GM18507 (cell line): ENCODE measurements around the gene CLASP1.
"Not testable (repeated sequence)": the region's sequence is repeated elsewhere in the genome, so short reads cannot be mapped to it uniquely, and the experiment has no call there.

Source experiments
- DNase-seq: peaks from one replicate; pipeline ENCODE4 v3.0.0; 2011; ENCODE audit warnings: low read depth; ENCODE audit not compliant: insufficient read length; ENCODE audit errors: extremely low spot score
- FAIRE-seq: peaks from 2 replicates; lab custom pipeline; 2011; peaks lifted over from hg19 to GRCh38; lab: Jason Lieb, UNC

The CLASP1 gene

DNA sequence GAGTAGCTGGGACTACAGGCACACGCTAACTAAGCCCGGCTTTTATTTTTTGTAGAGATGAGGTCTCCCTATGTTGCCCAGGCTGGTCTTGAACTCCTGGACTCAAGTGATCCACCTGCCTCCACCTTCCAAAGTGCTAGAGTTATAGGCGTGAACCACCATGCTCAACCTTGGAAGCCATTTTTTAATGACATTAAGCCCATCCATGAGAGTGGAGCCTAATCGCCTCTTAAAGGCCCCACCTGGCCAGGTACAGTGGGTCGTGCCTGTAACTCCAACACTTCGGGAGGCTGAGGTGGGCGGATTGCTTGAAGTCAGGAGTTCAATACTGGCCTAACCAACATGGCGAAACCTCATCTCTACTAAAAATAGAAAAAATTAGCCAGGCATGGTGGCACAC lies 322.6 kb downstream of the CLASP1 start:
- no peak for FAIRE-seq

DNA sequence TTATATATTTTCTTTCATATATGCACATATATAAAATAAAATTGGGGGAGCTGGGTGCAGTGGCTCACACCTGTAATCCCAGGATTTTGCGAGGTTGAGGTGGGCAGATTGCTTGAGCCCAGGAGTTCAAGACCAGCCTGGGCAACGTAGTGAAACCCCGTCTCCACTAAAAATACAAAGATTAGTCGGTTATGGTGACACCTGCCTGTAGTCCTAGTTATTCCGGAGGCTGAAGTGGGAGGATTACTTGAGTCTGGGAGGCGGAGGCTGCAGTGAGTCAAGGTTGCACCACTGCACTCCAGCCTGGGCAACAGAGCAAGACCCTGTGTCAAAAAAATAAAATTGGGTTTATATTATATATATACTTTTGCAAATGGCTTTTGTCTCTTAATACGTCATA lies 324.7 kb downstream of the CLASP1 start:
- DNase-seq: no peak
- FAIRE-seq: no peak

More for the DNA sequence above, 322.6 kb downstream of the CLASP1 start:
- no peak for DNase-seq

DNA sequence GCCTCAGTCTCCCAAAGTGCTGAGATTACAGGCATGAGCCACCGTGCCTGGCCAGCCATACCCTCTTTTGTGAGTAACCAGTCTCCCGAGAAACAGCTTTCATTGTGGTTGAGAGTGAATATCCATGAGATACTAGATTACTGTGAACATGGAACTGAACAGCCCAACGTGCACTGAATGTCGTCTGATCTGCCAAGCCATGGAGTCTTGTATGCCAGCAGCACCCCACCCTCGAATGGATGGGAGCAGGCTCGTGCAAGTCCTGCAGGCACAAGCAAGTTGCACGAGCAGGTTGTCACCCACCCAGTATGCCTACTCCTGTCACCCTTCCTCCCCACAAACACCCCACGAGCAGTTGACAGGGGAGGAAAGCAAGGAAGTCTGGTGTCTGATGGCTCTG lies 327.8 kb downstream of the CLASP1 start:
- DNase-seq: no peak
- no peak for FAIRE-seq

DNA sequence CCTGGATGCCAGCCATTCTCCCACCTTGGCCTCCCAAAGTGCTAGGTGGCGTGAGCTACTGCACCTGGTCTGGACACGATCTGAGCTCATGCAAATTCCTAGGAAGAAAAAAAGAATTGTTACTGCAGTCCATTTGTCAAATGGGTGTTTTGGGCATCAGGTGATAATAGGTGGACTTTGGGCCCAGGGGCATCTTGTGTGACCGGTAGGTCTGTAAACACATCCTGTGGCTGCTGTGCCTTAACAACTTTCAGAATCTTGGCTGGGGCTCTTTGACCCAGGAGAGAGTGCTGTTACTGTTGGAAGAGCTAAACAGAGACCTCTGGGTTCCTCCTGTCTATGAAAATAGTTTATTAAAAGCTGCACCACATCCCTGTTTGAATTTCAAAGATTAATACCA lies 329.3 kb downstream of the CLASP1 start:
- FAIRE-seq: no peak

GRCh38 chr2:121316986-121317385 lies 332.3 kb downstream of the CLASP1 start:
- FAIRE-seq: no peak

More for the DNA sequence above, 329.3 kb downstream of the CLASP1 start:
- DNase-seq: no peak

DNA sequence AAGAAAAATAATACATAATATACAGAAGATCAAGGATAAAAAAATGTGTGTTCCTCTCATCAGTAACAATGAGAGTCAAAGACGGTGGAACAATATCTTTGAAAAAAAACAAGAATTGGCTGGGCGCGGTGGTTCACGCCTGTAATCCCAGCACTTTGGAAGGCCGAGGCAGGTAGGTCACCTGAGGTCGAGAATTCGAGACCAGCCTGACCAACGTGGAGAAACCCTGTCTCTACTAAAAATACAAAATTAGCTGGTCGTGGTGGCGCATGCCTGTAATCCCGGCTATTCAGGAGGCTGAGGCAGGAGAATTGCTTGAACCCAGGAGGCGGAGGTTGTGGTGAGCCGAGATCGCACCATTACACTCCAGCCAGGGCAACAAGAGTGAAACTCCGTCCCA lies 335.6 kb downstream of the CLASP1 start:
- FAIRE-seq, DNase-seq: not testable (repeated sequence)

More at GRCh38 chr2:121316986-121317385, 332.3 kb downstream of the CLASP1 start:
- DNase-seq: no peak

GRCh38 chr2:121309801-121310200 lies 339.5 kb downstream of the CLASP1 start:
- FAIRE-seq: peak; percentile 33
- no peak for DNase-seq

DNA sequence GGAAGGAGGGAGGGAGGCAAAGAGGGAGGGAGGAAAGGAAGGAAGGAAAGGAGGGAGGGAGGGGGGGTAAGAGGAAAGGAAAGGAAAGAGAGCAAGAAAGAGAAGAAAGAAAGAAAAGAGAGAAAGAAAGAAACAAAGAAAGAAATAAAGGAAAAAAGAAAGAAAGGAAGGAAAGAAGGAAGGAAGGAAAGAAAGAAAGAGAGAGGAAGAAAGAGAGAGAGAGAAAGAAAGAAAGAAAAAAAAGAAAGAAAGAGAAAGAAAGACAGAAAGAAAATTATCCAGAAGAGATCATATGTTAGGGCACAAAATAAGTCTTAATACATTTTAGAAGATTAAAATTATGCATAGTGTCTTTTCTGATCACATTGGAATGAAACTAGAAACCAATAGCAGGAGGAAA lies 339.9 kb downstream of the CLASP1 start:
- FAIRE-seq (no peak), DNase-seq (no peak)

- FAIRE-seq: no peak
- DNase-seq: no peak
Observed at GRCh38 chr2:121307048-121307447, 342.2 kb downstream of the CLASP1 start.

DNA sequence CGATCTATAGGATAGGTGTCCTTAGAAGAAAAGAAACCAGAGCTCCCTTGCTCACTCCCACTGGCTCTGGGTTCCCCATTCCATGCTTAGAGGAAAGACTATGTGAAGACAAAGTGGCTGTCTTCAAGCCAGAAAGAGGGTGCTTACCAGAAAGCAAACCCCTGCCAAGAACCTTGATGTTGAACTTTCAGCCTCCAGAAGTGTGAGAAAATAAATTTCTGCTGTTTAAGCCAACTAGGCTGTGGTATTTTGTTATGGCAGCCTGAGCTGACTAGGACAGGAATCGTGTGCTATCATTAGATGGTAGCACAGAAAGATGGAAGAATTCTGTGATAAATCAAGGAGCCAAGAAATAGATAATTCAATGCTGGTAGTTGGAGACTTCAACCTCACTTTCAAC lies 344.3 kb downstream of the CLASP1 start:
- FAIRE-seq (no peak), DNase-seq (no peak)

DNA sequence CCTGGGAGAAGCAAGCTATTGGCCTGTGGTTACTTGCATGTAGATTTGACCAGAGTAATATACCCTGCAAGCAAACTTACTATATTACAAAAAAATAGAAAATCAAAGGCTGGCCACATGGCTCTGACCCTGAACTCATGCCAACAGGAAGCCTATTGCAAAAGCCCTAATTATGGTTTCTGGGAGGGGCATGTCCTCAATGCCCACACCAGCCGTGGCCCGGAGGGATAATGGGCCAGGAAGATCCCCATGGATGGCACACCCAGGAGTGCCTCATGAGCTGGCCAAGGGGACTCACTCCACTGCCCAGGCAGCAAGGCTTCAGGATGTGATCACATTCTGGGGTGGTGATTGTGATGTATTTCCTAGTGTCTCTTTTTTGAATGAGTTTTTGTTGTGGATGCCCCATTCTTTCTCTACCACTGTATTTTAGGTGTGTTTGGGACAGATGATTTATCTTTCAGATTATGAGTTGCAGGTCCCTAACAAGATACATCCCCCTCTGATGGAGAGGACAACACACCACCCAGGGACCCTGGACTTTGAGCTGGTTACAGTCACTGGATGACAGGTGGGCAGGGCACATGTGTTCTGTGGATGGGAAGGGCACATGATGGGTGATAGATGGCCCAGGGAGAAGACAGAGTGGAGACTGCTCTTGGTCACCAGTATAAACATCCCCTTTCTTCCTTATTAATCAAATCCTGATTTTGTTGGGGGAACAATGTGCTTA lies 345.6 kb downstream of the CLASP1 start:
- FAIRE-seq: no peak
- no peak for DNase-seq

DNA sequence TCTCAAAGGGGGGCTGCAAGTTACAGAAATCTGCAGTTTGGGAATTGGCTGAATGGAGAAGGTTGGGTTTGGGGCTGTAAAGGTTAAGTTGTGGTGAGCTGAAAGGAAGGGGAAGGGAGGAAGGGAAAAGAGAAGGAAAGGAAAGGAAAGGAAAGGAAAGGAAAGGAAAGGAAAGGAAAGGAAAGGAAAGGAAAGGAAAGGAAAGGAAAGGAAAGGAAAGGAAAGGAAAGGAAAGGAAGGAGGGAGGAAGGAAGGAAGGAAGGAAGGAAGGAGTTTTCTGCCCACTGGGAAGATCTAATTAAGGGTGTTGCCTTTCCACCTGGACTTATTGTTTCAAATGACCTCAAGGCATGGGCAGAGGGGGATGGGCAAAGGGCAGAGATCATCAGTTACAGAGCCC lies 348.1 kb downstream of the CLASP1 start:
- FAIRE-seq, DNase-seq: not testable (repeated sequence)

GRCh38 chr2:121298476-121298875 lies 350.8 kb downstream of the CLASP1 start:
- DNase-seq (no peak), FAIRE-seq (no peak)

DNA sequence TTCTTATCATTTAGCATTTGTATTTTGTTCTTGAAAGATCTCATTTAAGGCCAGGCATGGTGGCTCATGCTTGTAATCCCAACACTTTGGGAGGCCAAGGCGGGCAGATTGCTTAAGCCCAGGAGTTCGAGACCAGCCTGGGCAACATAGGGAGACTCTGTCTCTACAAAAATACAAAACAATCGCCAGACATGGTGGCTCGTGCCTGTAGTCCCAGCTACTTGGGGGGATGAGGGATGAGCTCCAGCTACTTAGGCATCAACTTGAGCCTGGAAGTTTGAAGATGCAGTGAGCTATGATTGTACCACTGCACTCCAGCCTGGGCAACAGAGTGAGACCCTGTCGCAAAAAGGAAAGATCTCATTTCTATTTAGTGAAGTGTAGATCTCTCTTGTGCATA lies 351.4 kb downstream of the CLASP1 start:
- not testable (repeated sequence) for FAIRE-seq, DNase-seq

DNA sequence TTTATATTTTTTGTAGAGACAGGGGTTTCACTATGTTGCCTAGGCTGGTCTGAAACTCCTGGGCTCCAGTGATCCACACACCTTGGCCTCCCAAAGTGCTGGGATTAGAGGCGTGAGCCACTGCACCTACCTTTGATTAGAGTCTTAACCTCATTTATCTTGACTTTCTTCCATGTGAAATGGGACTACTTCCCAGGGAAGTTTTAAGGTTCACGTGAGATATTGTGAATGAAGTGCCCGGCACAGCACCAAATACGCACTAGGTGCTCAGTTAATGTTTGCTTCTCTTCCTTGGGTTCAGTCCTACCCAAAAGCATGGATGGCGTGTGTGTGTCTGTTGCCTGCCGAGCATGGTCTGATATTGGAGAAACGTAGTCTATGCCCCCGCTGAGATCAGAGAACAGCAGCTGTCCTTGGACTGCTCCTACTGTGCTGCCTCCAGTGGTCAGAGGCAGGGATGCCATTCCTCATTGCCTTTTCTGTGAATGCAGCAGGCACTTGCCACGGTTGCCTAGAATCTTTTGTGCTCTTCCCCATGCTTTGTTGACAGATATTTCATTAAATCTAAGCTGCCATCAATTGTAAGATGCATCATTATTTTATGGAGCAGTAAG lies 351.9 kb downstream of the CLASP1 start:
- FAIRE-seq (peak; percentile 67), DNase-seq (no peak)

DNA sequence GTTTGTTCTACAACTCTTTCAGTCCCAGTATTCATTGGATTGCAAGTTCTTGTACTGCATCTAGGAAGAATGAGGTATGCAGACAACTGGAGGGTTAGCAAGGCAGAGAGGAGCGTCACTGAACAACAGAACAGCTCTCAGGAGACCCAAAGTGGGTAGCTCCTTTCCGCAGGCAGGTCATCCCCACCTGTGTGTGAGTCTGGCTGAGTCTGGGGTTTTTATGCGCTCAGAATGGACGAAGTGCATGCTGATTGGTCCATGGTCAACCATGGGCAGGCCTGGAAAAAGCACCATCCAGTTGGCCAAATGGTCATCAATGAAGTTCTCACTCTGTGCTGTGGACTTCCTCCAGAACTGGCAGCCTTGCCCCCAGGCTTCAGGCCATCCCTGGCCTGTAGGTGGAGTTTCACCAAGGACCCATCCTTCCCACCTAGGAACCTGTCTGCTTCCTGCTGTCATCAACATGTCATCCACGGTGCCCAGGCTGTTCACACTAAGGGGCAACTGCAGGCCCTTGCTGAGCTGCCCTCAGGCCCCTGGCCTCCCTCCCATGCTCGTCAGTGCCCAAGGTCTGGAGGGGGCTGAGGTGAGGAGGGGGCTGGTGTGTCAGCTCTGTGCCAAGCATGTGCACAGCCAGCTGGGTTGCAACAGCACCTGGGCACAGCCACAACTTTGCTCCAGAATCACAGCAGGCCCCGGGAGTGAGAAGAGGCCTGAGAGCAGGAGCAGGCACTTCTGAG lies 353.2 kb downstream of the CLASP1 start:
- FAIRE-seq (no peak), DNase-seq (no peak)

GRCh38 chr2:121294881-121295840 lies 354.1 kb downstream of the CLASP1 start:
- FAIRE-seq: no peak
- no peak for DNase-seq

- no peak for FAIRE-seq
- no peak for DNase-seq
Observed at GRCh38 chr2:121293450-121294325, 355.6 kb downstream of the CLASP1 start.

DNA sequence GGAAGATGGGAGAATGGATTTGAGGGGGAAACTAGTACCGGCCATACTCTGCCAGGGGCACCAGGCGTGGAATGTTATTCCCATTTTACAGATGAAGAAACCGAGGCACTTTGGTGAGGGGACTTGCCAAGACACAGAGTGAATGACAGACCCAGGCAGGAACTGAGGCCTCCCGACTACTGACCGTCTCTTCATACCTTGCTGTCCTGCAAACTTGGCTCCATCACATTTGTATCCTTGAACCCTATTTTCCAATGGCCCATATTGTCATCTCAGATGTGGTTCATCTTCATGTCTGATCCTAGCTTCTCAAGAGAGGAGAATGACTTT lies 358.0 kb downstream of the CLASP1 start:
- DNase-seq (no peak), FAIRE-seq (no peak)
